ENCODE data around the gene MAGI3.

- TF ChIP-seq GATA2 (IDR thresholded peaks at IDR 0.05; ENCODE audit: low read depth, low read length) (no peak), GATA3 (IDR thresholded peaks at IDR 0.05; ENCODE audit: low read depth, low read length) (no peak)
Measured at GRCh38 chr1:113659035-113659434, 268.7 kb downstream of the MAGI3 start.
